ENCODE measurements around the gene RNASEL. TPM values are rescaled to one million over a fixed set of nuclear protein-coding genes. Genes with fewer than 3 reads are reported as not detected.

Gene RNASEL
- total and polyA plus RNA-seq, 2 of the 13 experiments (the other 11 are each of a cell fraction or from before 2014, with no cell fraction given), result 0.05 to 0.20 TPM

- WGBS (ENCODE audit: low lambda C conversion rate), result 35% methylated on average over 4 of the region's 4 CpGs
- in situ Hi-C loops (cut with HindIII; ENCODE audit: extremely low pct_ligation_motif_present, low pct_unique_long_range_greater_than_20kb) (no loop called here), intact Hi-C loops (cut with micrococcal nuclease; ENCODE audit: unreplicated experiment) (no loop called here)
- POLR2A ChIA-PET, result no interaction called here
- Histone ChIP-seq H3K79me2 (ENCODE audit: insufficient read depth, low read length) (no peaks in the 10 kb centered on the region), H3K27ac (ENCODE audit: extremely low read length, insufficient read depth, low read length) (no peak overlapping the region), H3K4me2 (ENCODE audit: low read depth, low read length) (no peak overlapping the region), H3K9ac (ENCODE audit: insufficient read depth, low read depth, low read length) (no peak overlapping the region), H4K20me1 (ENCODE audit: insufficient read depth, low read length) (no peaks in the 10 kb centered on the region), H3K36me3 (replicated peaks in 1 of 2; ENCODE audit: control insufficient read depth in 1 of 2, insufficient read depth in 2 of 2, low read length in 2 of 2) (no peaks in the 10 kb centered on the region), H2AFZ (ENCODE audit: low read length) (no peak overlapping the region), H3K4me3 (replicated peaks in 1 of 3; ENCODE audit: insufficient read depth in 1 of 3, low read depth in 2 of 3, low read length in 3 of 3) (no peak overlapping the region), H3K9me3 (ENCODE audit: low read length) (no peaks in the 10 kb centered on the region), H3K27me3 (ENCODE audit: control insufficient read depth in 1 of 2, insufficient read depth in 2 of 2, low read length in 2 of 2) (no peaks in the 10 kb centered on the region; a peak in 1 of 5 replicates), H3K4me1 (ENCODE audit: insufficient read depth, low read length) (no peaks in the 10 kb centered on the region)
- ATAC-seq, result no peak
- CTCF ChIA-PET (ENCODE audit: low intra/inter-chr PET ratio, low total read pairs), result no interaction called here
- no peak for DNase-seq (ENCODE audit: low spot score)
- FAIRE-seq, result no peak
- no TSS peak for BruUV-seq (replicated peaks)
- TF ChIP-seq AFF4 (CRISPR knock-in tag; IDR thresholded peaks at IDR 0.05) (no peak), TCF12 (IDR thresholded peaks at IDR 0.05) (no peak), TCF12 (CRISPR knock-in tag; IDR thresholded peaks at IDR 0.05) (no peak), PHB2 (IDR thresholded peaks at IDR 0.05; ENCODE audit: partially characterized antibody) (no peak), FOSL2 (CRISPR knock-in tag; IDR thresholded peaks at IDR 0.05) (no peak), ZNF136 (CRISPR knock-in tag; IDR thresholded peaks at IDR 0.05; ENCODE audit: low read depth) (no peak), MXD3 (CRISPR knock-in tag; IDR thresholded peaks at IDR 0.05) (no peak), ZFP90 (CRISPR knock-in tag; IDR thresholded peaks at IDR 0.05; ENCODE audit: borderline replicate concordance) (no peak), HNF4A (CRISPR knock-in tag; IDR thresholded peaks at IDR 0.05) (no peak), ZNF546 (CRISPR knock-in tag; conservative IDR thresholded peaks at IDR 0.05) (no peak), MLX (CRISPR knock-in tag; IDR thresholded peaks at IDR 0.05) (no peak)
- TF ChIP-seq, protein P1, sequence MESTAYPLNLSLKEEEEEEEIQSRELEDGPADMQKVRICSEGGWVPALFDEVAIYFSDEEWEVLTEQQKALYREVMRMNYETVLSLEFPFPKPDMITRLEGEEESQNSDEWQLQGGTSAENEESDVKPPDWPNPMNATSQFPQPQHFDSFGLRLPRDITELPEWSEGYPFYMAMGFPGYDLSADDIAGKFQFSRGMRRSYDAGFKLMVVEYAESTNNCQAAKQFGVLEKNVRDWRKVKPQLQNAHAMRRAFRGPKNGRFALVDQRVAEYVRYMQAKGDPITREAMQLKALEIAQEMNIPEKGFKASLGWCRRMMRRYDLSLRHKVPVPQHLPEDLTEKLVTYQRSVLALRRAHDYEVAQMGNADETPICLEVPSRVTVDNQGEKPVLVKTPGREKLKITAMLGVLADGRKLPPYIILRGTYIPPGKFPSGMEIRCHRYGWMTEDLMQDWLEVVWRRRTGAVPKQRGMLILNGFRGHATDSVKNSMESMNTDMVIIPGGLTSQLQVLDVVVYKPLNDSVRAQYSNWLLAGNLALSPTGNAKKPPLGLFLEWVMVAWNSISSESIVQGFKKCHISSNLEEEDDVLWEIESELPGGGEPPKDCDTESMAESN (CRISPR knock-in tag; conservative IDR thresholded peaks at IDR 0.05), result no peak
- TF ChIP-seq, protein P2, sequence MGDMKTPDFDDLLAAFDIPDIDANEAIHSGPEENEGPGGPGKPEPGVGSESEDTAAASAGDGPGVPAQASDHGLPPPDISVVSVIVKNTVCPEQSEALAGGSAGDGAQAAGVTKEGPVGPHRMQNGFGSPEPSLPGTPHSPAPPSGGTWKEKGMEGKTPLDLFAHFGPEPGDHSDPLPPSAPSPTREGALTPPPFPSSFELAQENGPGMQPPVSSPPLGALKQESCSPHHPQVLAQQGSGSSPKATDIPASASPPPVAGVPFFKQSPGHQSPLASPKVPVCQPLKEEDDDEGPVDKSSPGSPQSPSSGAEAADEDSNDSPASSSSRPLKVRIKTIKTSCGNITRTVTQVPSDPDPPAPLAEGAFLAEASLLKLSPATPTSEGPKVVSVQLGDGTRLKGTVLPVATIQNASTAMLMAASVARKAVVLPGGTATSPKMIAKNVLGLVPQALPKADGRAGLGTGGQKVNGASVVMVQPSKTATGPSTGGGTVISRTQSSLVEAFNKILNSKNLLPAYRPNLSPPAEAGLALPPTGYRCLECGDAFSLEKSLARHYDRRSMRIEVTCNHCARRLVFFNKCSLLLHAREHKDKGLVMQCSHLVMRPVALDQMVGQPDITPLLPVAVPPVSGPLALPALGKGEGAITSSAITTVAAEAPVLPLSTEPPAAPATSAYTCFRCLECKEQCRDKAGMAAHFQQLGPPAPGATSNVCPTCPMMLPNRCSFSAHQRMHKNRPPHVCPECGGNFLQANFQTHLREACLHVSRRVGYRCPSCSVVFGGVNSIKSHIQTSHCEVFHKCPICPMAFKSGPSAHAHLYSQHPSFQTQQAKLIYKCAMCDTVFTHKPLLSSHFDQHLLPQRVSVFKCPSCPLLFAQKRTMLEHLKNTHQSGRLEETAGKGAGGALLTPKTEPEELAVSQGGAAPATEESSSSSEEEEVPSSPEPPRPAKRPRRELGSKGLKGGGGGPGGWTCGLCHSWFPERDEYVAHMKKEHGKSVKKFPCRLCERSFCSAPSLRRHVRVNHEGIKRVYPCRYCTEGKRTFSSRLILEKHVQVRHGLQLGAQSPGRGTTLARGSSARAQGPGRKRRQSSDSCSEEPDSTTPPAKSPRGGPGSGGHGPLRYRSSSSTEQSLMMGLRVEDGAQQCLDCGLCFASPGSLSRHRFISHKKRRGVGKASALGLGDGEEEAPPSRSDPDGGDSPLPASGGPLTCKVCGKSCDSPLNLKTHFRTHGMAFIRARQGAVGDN (CRISPR knock-in tag; IDR thresholded peaks at IDR 0.05), result no peak
These were observed 26.0 kb downstream of the RNASEL start for GRCh38 chr1:182563095-182563494.
